ENCODE data around the gene LRRC49.

- TF ChIP-seq CTCF (IDR thresholded peaks at IDR 0.05) (no peak), POLR2A (IDR thresholded peaks at IDR 0.05) (no peak)
Measured at GRCh38 chr15:70947351-70948335, 55.0 kb downstream of the LRRC49 start.
